Endometrial microvascular endothelial cells (primary cell): Measurements from ENCODE around the gene FRAS1. TPM values are rescaled to one million over a fixed set of nuclear protein-coding genes. Genes with fewer than 3 reads are reported as not detected.
"Not testable (repeated sequence)": the region's sequence is repeated elsewhere in the genome, so short reads cannot be mapped to it uniquely, and the experiment has no call there.

ENCODE experiments used
- in situ Hi-C: cut with HindIII; loops from 2 replicates; pipeline ENCODE4 v1.10.0; 2017; ENCODE audit warnings: low sequenced_read_pairs, low pct_unique_long_range_greater_than_20kb; ENCODE audit errors: inconsistent ontology term
- total RNA-seq: library from RNA; depleted of rRNA; stranded (reverse); fragments of >200 nt; gene quantifications from one replicate; pipeline ENCODE4 v1.2.3, GENCODE V29; 2015; ENCODE audit errors: inconsistent ontology term

FRAS1 gene
- total RNA-seq, 1 donor from 2014 or later, result 1.4 TPM

DNA sequence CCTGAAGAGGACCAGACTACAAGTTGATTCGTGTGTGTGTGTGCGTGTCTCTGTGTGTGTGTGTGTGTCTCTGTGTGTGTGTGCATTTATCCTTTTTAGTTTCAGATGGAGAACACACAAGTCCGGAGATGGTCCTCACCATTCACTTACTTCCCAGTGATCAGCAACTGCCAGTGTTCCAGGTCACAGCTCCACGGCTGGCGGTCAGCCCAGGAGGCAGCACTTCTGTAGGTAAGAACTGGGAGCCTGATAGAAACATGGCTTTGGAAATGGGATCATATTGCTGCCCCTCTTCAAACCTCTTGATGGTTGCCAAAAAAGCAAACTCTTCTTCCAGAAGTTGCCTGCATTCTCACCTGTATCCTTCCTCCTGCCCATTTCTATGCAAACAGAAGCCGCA, 371.9 kb downstream of the FRAS1 start:
- in situ Hi-C loops, result no loop called here

DNA sequence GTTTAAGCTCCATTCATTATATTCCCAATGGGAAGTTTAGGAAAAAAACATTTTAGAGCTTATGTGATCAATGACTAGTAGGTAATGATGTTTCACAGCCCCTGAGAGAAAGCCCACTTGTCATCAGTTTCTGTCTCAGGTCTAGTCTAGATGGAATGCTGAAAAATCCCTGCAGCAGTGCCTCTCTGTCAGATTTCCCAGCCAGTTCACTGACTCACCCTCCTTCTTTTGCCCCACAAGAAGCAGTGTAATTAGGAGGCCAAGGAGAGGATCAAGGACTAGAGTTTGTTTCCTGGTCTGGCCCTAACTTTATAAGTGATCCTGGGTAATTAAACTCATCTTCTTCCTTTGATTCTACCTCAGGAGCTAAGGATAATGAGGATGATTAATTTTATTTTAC, 375.8 kb downstream of the FRAS1 start:
- in situ Hi-C loops, result no loop called here

DNA sequence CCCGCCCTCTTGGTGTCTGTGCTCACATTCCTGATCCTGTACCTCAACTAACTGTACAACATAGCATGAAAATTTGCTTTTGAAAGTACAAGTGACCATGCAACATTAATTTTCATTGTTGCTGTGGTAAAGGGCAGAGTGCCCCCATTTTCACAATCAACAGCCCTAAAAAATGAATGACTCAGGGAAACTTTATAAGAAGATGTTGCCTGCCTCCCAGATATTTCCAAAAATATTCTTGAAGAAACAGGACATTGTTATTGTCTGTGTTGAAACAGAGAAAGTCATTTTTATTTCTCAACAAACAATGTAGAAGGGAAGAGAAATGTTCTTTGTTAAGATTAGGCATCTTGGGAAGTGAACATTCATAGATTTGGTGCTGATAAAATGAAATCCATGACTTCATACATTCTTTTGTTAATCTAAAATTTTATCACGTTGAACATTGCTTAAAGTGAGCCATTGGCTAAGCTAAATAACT, 380.5 kb downstream of the FRAS1 start:
- in situ Hi-C loops, result no loop called here

DNA sequence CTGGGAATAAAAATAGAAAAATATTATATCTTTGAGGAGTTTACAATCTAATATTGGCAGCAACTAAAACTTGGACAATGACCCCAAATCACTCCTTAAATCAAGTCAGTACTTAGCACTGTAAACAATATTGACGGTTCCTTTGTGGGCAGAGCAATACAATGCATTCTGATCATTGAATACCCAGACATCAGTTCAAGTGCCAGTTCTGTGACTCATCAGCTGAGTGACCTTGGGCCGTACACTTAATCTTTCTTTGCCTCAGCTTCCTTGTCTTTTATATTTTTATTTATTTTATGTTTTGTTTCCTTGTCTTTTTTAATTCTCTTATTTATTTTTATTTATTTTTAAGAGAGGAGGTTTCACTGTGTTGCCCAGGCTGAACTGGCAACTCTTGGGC, 382.2 kb downstream of the FRAS1 start:
- in situ Hi-C loops, result no loop called here

DNA sequence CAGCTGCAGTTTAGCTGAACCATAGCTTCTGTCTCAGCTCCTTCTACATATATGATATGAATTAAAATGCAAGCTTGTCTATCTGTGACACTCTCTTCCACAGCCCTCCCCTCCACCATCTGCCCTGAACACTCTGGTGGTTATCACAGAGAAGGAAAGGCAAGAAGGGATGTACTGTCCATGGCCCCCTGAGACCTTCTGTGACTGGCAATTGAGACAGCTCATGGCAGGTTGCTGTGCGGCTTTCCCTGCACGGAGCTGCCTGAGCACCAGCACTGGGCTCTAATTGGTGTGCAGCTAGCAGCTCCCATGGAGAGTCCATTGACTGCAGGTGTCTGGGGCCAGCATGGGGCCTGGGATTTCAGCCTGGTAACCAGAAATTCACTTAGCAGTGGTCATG, 384.6 kb downstream of the FRAS1 start:
- in situ Hi-C loops, result no loop called here

DNA sequence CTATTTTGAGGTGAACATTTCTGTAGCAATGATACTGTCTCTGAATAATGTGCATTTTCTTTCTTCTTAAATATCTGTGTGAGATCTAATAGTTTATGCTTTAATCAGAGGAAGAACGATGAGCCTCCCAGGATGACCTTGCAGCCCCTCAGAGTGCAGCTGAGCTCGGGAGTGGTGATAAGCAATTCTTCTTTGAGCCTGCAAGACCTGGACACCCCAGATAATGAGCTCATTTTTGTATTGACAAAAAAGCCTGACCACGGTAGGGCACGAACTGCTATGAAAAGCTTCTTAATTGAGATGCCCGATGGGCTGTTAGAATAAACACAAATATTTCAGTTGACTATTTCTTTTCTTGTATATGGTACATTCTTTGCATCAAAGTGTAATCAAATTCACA, 389.5 kb downstream of the FRAS1 start:
- in situ Hi-C loops, result no loop called here

DNA sequence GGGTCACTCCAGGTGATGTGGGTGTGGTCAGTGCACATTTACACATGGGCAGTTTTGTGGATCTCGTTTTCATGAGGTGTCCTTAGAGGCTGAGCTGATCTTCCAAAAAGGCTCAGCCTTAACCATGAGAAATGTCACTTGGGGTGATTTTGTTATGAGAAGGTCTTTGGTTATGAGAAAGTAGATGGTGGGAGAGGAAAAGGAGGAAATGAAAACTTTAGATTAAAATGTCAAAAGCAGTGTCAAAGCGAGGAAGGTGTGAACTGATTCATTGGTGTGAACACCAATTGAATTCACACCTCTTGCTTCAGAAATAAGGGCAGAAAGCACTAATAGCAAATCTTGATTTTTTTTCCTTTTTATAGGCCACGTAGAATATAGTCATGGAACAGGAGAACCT, 394.3 kb downstream of the FRAS1 start:
- in situ Hi-C loops, result no loop called here

DNA sequence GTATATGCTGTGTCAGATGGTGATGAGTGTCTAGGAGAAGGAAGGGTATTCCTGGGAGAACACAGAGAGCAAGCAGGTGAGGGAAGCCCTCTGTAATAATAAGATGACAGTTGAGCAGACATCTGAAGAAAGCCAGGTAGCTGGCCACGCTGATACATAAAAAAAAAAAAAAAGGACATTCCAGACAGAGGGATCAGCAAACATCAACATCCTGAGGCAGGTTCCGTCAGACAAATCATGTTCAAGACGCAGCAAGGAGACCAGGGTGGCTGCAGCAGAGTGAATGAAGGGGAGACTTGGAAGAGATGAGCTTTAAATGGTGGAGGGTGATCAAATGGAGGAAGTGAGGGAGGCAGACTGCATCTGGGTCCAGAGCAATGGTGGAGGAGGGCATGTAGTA, 396.9 kb downstream of the FRAS1 start:
- in situ Hi-C loops, result no loop called here

DNA sequence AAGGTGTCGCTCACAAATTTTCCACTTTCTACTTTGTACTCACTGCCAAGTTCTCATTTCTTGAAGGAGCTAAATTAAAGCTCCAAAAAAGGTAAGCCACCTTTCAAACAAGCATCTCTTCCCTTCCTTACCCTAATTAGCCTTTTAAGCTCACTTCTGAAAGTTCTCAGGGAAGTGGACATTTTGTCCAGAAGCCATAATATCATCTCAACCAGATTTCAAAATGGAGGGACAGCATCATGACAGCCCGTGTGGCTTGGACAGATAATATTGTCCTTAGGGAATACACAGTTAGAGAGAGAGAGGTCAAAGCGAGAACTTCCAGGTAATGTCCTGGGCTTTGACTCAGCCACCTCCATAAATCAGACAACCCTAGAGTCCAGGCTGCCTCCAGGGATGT, 400.6 kb downstream of the FRAS1 start:
- in situ Hi-C loops, result no loop called here

DNA sequence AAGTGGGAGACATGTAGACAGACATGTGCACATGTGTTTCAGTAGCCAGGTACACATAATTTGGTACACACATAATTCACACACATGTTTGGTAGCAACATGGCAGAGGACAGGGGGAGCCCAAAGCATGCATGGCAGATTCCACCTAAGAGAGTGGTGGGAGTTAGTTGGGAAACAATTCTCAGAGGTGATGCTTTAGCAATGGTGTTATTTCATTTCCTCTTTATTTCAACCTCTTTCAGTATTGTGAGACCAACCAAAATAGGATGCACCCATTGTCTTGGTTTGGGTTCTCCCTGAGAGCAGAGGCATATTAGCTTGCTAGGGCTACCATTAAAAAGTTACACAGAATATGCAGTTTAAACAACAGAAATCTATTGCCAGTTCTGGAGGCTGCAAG, 402.2 kb downstream of the FRAS1 start:
- in situ Hi-C loops, result no loop called here

DNA sequence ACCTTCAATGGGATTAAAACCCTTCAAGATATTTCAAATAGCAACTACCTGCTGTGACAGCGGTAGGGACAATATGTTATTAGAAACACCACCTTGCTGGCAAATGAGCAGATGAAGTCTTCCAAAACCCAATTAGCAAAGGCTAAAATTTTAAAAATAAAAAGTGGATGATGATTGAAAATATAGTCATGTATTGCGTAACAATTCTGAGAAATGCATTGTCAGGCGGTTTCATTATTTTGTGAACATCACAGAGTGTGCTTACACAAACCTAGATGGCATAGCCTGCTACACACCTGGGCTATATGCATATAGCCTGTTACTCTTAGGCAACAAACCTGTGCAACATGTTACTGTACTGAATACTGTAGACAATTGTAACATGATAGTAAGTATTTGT, 403.2 kb downstream of the FRAS1 start:
- in situ Hi-C loops, result no loop called here

DNA sequence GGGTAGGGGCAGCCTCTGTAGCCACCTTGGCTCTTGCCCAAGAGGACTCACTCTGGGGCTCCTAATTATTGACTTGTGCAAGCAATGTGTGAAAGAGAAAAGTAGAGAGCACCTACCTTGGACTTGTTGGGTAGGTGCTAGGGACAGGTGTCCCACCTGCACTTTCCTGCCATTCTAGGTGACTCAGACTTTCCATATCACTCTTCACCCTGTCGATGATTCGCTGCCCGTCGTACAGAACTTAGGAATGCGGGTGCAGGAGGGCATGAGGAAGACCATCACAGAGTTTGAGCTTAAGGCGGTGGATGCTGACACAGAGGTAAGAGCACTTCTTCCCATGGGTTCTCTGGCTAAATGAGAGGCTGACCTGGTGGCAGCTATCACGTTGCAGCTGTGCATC, 407.1 kb downstream of the FRAS1 start:
- in situ Hi-C loops, result no loop called here

DNA sequence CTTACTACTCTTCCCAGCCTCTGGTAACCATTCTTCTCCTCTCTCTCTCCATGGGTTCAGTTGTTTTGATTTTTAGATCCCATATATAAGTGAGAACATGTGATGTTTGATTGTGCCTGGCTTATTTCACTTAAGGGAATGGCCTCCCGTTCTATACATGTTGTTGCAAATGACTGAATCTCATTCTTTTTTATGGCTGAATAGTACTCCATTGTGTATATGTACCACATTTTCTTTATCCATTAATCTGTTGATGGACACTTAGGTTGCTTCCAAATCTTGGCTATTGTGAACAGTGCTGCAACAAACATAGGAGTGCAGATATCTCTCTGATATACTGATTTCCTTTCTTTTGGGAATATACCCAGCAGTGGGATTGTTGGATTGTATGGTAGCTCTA, 410.1 kb downstream of the FRAS1 start:
- in situ Hi-C loops, result not testable (repeated sequence)

DNA sequence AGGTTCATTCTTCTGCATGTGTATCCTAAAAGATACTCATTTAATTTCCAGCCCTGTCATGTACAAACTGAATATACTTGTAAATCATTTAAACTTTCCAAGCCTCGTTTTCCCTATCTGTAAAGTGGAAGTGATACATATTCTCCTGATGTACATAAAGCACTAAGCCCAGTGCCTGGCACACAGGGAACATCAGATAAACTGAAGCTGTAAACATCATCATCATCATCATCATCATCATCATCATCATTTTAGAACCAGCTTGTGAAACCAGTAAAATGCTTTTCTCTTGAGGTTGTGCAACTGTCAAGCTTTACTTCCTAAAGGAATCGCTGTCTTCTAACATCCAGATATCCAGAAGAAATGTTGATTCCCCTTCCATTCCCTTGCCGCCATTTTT, 411.1 kb downstream of the FRAS1 start:
- in situ Hi-C loops, result no loop called here

DNA sequence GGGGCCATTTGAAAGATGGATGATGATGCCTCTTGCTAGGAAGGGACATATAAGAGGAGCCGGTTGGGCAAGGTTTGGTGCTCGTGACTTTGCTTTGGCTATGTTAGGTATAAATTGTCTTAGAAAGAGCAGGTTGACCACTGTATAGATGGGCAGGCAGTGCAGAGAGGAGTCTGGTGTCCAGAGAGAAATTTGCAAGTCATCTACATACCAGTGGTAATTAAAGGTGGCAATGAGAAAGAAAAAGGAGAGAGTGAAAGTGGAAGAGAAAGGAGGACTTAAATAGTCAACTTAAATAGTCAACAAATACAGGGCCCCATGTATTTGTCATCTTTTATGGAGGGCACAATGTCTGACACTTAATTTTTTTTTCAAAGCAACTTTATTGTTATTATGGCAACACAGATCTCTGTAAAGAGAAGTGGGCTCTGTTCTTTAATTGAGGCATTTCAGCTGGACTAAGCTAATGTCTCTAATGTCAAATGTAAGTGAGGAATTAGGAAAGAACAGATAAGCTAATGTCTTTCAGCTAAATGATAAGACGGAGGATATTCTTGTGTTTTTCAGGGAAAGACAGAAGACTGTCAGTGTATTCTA, 419.1 kb downstream of the FRAS1 start:
- in situ Hi-C loops, result no loop called here

DNA sequence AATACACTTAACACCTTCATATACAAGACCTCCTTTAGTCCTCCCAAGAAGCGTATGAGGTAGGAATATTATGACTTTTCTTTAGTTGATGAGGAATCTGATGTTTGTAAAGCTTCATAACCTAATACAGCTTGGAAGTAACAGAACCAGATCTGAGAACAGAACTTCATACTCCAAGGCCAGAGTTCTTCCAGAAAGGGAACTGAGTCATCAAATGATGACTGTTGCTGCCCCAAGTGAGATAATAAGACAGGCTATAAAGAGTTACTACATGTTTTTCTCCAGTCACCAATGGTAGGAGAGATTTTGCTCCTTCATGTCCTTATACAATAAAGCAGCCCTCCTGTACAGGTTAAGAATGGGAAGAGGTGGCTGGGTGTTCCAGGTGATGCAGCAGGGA, 420.2 kb downstream of the FRAS1 start:
- in situ Hi-C loops, result no loop called here

DNA sequence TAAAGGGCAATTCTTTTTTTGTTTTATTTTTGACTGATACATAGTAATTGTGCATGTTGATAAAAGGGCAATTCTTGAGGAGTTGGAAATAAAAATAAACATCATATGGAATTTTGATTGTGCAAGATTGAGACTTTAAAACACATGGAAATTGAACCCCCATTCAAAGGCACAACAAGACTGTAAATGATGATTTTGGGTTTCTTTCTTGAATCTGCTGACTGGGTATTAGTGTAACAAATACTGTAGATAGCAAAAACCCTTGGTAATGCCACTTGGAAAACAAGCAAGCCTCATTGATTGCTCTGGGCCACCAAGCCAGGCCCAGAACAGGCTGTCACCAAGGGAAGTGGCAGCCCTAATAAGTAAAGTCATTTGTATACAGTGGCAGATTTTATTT, 421.4 kb downstream of the FRAS1 start:
- in situ Hi-C loops, result no loop called here

DNA sequence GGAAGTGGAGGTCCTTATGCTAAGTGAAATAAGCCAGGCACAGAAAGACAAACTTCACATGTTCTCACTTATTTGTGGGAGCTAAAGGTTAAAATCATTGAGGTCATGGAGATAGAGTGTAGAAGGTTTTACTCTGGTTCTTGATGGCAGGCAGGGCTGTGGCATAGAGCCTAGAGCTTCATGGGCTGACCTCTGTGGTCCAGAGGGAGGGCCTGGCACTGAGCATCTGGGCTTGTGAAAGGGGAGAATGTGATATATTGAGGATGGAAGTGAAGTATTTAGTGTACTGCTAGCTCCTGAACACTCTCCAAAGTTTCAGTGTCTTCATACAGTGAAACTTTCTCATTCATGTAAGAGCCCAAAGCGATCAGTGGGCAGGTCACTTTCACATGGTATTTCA, 423.2 kb downstream of the FRAS1 start:
- in situ Hi-C loops, result no loop called here

DNA sequence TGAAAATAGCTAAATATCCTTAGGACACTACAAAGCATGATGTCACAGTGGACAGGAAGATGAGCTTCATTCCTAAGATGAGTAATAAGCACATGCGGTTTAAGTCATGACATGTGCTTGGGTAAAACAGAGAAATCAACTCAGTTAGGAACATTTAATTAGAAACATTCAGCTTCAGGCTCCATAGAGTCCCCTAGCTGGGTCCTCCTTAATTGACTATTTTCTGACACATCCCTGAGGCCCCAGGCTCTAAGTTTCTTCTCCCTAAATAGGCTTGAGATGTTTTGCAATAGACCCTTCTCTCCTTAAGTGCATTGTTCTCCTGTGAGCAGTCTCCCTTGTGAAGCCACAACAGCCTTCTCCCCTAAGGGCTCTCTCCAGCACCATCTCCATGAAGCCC, 424.1 kb downstream of the FRAS1 start:
- in situ Hi-C loops, result no loop called here

DNA sequence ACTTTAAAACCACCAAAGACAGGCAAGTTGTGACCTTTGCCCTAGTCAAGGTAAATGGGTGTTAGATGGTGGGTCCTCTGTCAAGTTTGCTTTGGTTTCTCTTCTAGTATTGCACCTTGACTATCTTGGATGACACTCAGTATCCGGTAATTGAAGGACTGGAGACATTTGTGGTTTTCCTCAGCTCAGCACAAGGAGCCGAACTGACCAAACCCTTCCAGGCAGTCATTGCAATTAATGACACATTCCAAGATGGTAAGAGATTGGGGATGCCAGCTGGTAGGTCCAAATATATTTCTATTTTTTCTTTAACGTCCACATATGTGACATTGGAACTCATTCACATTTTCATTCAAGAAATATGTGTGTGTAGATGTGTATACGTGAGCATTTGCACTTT, 425.2 kb downstream of the FRAS1 start:
- in situ Hi-C loops, result no loop called here

DNA sequence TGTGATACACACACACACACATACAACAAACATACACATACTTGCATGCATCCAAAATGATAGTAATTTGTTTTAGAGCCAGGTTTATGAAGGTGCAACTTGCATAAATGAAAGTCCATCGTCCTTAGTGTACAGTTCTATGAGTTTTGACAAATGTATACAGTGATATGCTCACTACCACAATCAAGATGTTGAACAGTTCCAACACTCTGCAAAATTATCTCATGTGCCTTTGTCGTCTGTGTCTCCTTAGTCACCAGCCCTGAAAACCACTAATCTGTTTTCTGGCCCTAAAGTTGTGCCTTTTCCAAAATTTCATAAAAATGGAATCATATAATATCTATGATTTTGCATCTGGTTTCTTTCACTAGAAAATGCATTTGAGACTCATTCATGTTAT, 426.7 kb downstream of the FRAS1 start:
- in situ Hi-C loops, result no loop called here
